ACHN (cell line): Measurements from ENCODE around the gene KCNG2.

Source experiments
- DNase-seq: peaks from one replicate; pipeline ENCODE4 v3.0.0-alpha.2; 2015
- in situ Hi-C: cut with HindIII; loops from 2 replicates; pipeline ENCODE4 v1.10.0; 2017; ENCODE audit warnings: low sequenced_read_pairs, low pct_ligation_motif_present, low pct_unique_long_range_greater_than_20kb

Gene KCNG2

DNA sequence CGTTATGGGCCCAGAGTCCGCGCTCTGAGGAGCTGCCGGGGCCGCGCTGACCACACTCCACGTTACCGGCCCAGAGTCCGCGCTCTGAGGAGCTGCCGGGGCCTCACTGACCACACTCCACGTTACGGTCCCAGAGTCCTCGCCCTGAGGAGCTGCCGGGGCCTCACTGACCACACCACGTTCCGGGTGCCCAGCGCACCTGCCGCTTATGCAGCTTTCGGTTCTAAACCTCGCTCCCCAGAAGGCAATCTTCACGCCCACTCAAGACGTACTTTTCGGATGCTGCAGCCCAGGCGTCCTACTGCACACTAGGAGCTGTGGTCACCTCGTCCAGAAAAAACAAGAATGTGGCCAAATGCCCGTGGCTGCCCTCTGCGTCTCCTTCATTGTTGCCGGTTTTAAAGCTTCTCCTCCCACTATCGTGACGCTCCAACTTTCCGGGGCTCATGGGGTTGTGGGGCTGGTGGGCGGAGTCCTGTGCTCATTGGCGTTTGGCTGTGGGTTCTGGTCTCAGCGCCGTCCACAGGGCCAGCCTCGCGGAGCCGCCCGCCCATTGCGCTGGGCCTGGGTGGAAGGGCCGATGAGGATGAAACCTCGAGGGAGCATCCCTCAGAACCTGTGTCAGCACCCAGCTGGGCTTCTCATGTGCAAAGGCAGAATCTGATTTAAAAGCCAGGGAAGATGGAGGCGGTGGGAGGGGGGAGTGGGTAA lies 11.9 kb downstream of the KCNG2 start:
- in situ Hi-C loops = no loop called here
- no peak for DNase-seq

DNA sequence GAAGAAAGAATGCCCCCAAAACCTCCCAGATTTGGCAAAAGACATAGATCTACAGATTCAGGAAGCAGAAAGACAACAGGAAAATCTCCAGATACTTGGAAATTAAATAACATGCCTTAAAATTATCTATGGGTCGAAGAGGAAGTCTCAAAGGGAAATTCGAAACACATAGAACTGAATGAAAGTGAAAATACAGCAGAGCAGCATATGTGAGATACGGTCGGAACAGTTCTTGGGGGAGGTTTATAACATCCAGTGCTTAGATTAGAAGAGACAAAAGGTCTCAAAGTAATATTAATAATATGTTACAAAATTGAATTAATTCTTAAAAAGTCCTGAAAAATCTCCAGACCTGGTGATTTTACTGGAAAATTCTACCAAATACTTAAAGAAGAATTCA lies 14.3 kb downstream of the KCNG2 start:
- in situ Hi-C loops = no loop called here
- no peak for DNase-seq

DNA sequence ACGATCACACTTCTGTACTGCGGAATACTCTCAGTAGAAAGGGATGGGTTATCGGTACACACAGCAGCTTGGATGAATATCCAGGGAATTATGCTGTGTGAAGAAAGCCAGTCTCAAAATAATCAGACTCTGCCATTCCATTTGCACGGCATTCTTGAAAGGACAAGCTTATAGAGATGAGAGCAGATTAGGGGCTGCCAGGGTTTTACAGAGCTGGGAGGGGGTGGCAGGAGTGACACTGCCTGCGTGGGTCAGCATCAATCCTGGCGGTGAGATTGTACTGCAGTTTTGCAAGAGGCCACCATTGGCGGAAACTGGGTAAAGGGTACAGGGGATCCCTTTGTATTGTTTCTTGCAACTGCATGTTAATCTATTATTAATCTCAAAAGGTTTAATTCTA lies 16.6 kb downstream of the KCNG2 start:
- in situ Hi-C loops = no loop called here
- DNase-seq = no peak

DNA sequence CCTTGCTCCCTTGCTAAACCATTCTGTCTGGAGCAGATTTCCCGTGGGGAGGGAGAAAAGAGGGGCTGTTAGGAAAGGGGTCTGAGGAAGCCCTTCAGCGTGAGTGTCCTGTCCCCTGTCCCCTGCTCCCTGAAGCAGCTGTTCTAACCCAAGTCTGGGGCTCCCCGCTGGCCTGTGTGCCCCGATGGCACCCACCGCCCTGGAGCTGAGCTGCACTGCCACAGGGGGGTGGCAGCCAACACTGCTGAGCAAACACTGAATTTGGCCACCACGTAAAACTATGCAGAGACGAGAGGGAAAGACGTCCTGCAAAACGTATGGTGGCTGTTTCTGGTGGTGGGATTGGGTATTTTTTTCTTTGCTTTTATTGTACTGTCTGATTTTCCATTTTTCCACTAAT lies 17.9 kb downstream of the KCNG2 start:
- no peak for DNase-seq
- in situ Hi-C loops = no loop called here

DNA sequence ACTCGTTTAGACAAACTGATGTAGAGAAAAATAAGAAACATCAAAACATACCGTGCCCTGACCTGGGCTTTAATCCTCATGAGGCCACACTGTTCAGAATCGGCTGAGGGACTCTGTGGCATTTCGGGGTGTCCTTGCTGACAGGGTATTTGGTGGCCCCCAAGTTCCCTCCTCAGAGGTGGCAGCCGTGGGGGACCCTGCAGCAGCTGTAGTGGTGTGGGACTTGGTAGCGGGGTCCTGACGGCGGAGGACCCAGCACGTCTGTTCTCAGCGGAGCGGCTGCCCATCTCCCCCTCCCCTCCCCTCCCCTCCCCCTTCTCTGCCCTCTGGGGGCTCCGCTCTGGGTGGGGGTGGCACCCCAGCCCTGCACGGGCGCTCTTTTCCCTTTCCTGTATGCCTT lies 18.4 kb downstream of the KCNG2 start:
- in situ Hi-C loops = no loop called here
- no peak for DNase-seq

DNA sequence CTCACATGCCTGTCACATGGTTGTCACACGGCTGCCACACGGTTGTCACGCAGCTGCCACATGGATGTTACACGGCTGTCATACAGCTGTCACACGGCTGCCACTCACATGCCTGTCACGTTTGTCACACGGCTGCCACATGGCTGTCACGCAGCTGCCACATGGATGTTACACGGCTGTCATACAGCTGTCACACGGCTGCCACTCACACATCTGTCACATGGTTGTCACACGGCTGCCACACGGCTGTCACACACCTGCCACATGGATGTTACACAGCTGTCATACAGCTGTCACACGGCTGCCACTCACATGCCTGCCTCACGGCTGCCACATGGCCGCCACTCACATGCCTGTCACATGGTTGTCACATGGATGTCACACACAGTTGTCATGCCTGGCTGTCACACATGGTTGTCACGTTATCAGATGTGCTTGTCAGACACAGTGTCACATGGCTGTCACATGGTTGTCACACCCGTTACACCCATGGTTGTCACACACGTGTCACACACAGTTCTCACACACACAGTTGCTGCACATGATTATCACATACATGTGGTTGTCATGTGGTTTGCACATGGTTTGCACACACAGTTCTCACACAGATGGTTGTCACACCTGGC lies 19.4 kb downstream of the KCNG2 start:
- in situ Hi-C loops = no loop called here
- DNase-seq = no peak

DNA sequence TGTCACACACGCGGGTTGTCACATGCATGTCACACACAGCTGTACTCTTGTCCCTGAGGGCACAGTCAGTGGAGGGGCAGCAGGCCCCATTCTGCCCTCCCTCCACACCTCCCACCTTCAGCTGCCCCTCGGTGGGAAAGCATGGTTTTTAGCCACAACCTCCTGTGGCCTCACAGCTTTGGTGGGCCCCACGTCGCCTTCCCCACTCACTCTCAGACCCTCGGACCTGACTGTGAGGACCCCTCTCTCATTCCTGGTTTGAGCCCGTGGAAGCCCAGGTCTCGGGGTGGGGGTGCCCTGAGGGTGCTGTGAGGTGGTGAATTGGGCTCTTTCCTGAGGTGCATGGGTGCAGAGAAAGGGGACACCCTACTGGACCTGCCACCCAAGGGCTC lies 19.9 kb downstream of the KCNG2 start:
- in situ Hi-C loops = no loop called here
- no peak for DNase-seq

DNA sequence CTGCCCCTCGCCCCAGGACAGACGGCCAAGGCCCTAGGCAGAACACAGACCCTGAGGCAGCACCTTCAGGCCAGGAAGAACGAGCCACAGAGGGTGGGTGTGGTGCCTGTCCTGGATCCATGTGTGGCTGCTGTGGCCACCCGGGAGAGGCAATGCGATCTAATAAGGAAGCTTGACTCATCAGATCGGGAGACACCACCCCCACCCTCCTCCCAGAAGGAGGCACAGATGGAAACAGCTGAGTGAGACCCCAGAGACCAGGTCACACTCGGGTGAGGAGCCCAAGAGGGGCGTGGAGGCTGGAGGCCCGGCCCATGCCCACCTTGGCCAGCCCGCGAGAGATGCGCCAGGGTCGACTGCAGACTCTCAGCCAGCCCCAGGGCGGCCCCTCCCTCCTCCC lies 20.3 kb downstream of the KCNG2 start:
- in situ Hi-C loops = no loop called here
- DNase-seq = no peak

DNA sequence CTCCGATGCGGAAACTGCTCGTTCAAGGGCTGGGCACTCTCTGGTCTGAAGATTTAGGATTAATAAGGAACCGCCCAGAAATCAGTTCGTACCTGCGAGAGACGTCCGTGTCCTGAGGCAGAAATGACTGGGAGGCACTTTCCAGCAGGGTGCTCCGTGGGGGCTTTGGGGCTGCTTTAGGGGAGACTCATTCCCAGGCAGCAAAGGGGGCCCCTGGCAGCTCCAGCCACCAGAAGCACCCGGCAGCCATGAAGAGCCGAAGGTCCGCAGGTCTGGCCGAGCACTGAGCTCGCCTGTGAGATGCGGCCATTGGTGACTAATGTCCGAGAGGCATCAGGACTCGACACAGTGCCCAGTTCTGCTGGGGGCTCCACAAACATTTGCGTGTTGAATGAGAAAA lies 20.9 kb downstream of the KCNG2 start:
- in situ Hi-C loops = no loop called here
- no peak for DNase-seq

DNA sequence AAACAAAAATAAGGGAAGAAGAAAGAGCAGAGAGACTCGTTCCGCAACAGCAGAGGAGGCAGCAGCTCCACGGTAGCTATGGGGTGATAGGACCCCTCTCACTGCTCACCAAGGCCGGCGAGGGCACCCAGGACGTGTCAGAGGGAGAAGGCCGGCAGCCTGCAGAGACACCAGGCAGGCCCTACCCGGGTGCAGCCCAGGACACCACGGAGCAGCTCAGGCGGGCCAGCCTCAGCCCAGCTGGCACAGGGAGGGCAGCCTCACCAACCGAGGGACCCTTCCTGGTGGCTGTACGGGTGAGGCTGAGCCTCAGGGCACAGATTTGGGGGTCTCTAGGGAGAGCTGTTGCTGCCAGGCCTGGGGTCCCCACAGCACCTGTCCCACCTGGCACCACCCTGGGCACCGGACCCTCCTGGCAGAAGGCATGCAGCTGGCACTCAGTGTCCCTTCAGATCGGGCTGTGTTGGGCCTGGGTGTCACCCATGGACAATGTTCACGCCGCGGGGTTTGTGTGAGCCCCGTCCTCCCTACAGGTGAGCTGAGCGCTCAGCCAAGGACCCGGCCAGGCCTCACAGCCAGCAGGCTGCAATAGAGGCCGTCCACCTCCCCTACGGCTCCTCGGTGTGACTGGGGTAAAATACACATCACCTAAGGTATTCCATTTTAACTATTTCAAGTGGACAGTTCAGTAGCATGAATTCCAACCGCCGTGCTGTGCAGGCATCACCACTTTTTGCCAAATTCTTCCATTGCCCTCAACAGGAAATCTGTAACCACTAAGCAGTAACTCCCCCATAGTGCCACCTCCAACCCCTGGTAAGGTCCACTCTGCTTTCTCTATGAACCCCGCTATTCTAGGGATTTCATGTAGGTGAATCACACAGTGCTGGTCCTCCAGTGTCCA lies 21.6 kb downstream of the KCNG2 start:
- in situ Hi-C loops = no loop called here
- no peak for DNase-seq

DNA sequence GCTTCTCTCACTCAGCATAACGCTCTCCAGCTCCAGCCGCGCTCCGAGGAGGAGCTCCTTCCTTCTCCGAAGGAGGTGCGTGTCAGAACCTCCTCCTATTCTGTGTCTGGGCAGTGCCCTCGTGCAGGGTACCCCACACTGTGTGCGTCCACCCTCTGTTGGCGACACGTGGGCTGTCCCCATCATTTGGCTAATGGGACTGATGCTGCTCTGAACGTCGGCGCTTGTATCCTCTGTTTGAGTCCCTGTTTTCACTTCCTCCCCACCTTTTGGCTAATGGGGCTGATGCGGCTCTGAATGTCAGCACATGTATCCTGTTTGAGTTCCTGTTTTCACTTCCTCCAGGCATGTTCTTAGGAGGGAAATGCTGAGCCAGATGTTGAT lies 22.2 kb downstream of the KCNG2 start:
- in situ Hi-C loops = no loop called here
- no peak for DNase-seq

DNA sequence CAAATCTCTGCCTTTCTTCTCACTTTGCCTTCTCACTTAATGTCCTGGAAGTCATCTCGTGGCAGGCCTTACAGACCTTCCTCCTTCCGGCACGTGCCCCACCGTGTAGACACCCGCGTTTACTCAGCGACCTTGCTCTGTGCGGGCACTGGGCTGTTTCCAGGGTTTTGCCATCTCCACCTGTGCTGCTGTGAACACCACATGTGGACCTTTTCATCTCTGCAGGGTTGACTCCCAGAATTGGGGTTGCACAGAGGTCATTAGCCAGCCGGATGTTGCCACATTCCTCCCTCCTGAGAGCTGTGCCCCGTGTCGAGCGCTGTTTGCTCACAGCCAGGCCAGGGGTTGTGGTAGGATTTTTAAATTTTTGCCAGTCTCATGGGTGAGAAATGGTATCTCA lies 25.4 kb downstream of the KCNG2 start:
- DNase-seq = no peak
- in situ Hi-C loops = no loop called here

DNA sequence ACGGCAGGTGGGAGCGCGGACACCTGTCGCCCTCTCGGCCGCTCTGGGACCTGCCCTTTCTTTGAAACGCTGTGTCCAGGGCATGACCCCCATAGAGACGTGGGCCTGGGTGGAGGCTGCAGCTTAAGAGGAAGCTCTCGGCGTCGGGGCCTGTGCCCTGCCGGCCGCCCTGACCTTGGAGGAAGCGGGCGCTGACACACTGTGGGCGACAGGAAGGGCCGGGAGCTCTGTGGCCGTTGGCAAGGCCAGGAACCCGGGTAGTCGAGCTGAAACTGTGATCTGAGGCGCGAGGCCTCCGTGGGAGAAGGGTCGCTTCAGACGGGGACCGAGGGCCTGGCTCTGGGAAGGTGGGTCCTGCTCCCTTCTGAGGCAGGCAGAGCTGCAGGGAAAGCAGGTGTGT lies 28.2 kb downstream of the KCNG2 start:
- in situ Hi-C loops = no loop called here
- DNase-seq = no peak

DNA sequence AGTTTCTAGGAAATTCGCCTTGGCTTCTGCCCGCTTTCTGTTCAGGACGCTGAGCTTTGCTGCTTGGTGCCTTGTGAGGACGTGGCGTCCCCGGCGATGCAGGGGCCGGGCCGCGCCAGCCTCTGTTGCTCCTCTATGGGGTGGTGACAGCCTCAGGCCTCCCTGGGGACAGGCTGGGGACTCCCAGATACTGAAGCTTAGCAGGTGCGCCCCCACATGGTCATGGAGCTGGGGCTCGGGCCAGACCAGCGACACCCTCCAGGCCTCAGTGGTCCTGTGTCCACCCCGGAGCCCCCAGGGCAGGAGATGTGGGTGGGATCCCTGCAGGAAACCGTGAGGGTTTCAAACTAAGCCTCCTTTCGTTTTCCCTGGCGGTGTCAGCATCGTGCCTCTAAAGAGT lies 29.2 kb downstream of the KCNG2 start:
- in situ Hi-C loops = no loop called here
- no peak for DNase-seq

DNA sequence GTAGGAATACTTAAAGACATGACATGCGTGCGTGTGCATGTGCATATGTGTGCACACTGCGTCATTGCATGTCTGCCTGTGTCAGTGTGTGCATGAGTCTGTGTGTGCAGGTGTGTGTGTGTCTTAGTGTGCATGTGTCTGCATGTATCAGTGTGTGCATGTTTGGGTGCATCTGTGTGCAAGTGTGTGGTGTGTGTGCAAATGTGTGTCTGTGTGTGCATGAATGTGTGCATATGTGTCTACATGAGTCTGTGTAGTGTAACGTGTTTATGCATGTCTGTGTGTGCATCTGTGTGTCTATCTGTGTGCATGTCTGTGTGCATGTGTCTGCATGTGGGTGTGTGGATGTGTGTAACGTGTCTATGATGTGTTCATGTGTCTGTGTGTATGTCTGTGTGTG lies 30.5 kb downstream of the KCNG2 start:
- DNase-seq = no peak
- in situ Hi-C loops = no loop called here

DNA sequence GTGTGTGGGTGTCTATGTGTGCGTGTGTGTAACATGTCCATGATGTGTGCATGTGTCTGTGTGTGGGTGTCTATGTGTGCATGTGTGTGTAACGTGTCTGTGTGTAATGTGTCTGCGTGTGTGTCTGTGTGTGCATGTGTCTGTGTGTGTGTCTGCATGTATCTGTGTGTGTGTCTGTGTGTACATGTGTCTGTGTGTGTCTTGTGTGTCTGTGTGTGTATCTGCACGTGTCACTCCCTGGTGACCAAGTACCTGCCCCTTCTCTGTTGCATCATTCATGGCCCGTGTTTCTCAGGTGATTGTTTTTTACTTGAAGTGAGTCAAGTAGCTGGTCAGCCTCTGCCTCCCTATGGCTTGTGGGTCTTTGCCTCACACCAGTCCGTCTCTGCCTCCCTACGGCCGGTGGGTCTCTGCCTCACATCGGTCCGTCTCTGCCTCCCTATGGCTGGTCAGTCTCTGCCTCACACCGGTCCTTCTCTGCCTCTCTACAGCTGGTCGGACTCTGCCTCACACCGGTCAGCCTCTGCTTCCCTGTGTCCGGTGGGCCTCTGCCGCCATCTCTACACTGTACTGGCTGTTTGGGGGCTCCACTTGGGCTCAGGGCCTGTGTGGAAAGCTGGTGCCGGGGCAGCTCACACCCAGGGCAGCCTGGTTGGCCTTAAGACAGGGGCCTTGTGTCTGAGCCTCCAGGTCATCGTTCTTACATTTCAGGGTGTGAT lies 31.6 kb downstream of the KCNG2 start:
- in situ Hi-C loops = no loop called here
- DNase-seq = no peak

DNA sequence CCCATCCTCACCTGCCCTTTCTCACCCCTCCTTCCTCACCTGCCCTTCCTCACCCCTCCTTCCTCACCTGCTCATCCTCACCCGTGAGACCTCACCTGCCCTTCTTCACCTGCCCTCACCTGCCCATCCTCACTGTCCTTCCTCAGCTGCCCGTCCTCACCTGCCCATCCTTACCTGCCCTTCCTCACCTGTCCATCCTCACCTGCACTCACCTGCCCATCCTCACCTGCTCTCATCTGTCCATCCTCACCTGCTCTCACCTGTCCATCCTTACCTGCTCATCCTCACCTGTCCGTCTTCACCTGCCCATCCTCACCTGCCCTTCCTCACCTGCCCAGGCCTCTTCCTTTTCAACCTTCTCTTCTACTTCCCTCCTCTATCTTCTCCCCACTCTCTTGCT lies 34.4 kb downstream of the KCNG2 start:
- DNase-seq = no peak
- in situ Hi-C loops = no loop called here

DNA sequence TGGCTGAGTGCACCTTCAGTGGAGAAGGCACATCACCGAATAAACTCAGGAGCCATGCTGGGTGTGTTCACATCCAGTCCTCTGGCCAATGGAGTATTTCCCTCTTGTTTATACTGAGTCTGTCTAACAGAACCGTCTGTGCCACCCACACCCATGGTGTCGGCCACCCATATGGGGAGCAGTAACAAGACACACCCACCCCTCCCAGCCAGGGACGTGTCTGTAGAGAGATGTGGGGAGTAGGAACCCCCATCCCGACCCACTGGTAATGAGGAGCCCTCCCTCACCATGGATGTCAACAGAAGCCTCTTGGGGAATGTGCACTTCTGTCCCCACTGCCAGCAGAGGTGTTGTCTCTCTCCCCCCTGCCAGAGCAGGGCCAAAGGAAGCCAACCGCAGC lies 37.1 kb downstream of the KCNG2 start:
- no peak for DNase-seq
- in situ Hi-C loops = no loop called here

DNA sequence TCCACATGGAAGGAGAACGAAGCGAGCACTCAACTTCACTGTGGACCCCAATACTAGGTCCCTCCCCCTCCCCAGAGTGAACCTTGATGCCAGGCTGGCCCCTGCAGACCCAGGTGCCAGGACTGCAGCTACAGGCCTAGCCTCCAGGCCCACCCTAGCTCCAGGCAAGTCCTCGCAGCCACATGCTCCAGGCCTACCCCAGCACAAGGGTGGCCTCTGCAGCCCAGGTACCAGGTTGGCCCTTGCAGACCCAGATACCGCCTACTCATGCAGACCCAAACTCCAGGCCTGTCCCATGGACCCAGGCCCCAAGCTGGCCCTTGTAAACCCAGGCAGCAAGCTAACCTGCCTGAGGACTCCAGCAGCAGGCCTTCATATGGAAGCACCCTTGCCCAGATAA lies 44.2 kb downstream of the KCNG2 start:
- in situ Hi-C loops = no loop called here
- DNase-seq = no peak
